Memory B cell (primary cell): ENCODE measurements around the gene CREG1.
"Not testable (repeated sequence)": the region's sequence is repeated elsewhere in the genome, so short reads cannot be mapped to it uniquely, and the experiment has no call there.

ENCODE experiments used
- ATAC-seq: fragments of 150-1000 bp; cut with Tn5 transposase; 2 replicates; pipeline ENCODE4 v1.10.0; 2021; ENCODE audit warnings: low read depth, mild to moderate bottlenecking, moderate library complexity
- DNase-seq, 2 donors: peaks; one replicate each; pipeline ENCODE4 v3.0.0; 2022; ENCODE audit warnings: low spot score in 2 of 2
- H3K27ac Mint-ChIP-seq: one replicate; pipeline ENCODE4 v1.8.0; 2022; ENCODE audit warnings: mild to moderate bottlenecking, moderate library complexity, mixed read lengths
- H3K27me3 Mint-ChIP-seq: one replicate; pipeline ENCODE4 v1.8.0; 2022; ENCODE audit warnings: mixed read lengths
- H3K36me3 Mint-ChIP-seq: one replicate; pipeline ENCODE4 v1.8.0; 2022; ENCODE audit warnings: mild to moderate bottlenecking, mixed read lengths
- H3K4me1 Mint-ChIP-seq: one replicate; pipeline ENCODE4 v1.8.0; 2022; ENCODE audit warnings: mixed read lengths
- H3K4me3 Mint-ChIP-seq: one replicate; pipeline ENCODE4 v1.8.0; 2022; ENCODE audit warnings: mild to moderate bottlenecking, moderate library complexity, mixed read lengths
- H3K9me3 Mint-ChIP-seq: one replicate; pipeline ENCODE4 v1.8.0; 2022; ENCODE audit warnings: mixed read lengths

Gene CREG1

GRCh38 chr1:167578939-167579521 is 25.5 kb upstream of the CREG1 start:
- Mint-ChIP-seq H3K4me3 (no peak overlapping the region), H3K9me3 (no peaks in the 10 kb centered on the region), H3K27ac (no peak overlapping the region), H3K36me3 (peaks cover 3% of the 10 kb centered on the region), H3K4me1 (no peaks in the 10 kb centered on the region), H3K27me3 (peaks cover 10% of the 10 kb centered on the region)
- no peak for DNase-seq
- ATAC-seq = no peak

DNA sequence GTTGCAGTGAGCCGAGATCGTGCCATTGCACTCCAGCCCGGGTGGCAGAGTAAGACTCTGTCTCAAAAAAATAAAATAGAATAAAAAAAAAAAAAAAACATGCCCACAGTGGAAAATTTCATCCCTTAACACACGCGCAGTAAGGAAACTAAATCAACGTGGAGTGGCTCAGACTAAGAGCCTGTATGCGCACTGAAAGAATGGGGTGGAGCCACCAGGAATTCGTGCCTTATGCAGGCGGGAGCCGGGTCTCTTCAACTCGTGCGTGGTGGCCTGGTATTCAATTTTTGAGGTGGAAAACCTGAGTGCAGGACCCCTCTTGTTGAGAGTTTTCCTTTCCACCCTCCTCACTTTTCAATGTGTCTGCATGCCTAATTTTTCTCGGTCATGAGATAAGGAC is 22.1 kb upstream of the CREG1 start:
- Mint-ChIP-seq H3K9me3 (no peaks in the 10 kb centered on the region), H3K36me3 (peaks cover 6% of the 10 kb centered on the region), H3K27me3 (peaks cover 9% of the 10 kb centered on the region)

DNA sequence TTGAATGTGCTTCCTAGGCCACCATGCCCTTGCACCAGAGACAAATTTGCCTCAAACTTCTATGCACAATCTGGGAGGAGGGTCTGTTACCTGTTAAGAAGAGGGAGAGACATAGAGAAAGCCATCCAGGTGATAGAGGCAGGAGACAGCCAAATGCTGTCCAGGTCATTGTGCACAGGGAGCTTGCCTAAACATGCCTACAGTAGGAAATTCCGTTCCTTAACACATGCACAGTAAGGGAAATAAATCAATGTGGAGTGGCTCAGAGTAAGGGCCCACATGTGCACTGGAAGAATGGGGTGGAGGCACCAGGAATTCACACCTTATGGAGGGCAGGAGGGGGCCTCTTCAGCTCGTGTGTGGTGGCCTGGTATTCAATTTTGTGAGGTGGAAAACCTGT is 19.5 kb upstream of the CREG1 start:
- ATAC-seq (no peak), DNase-seq (no peak)
- Mint-ChIP-seq H3K36me3 (peaks cover 6% of the 10 kb centered on the region), H3K4me3 (no peak overlapping the region), H3K27ac (no peak overlapping the region), H3K27me3 (peaks cover 10% of the 10 kb centered on the region), H3K4me1 (no peaks in the 10 kb centered on the region), H3K9me3 (no peaks in the 10 kb centered on the region)

More for the DNA sequence above, 22.1 kb upstream of the CREG1 start:
- H3K4me1 Mint-ChIP-seq = no peaks in the 10 kb centered on the region
- H3K27ac Mint-ChIP-seq = no peak overlapping the region
- DNase-seq (no peak), ATAC-seq (no peak)
- H3K4me3 Mint-ChIP-seq = no peak overlapping the region

DNA sequence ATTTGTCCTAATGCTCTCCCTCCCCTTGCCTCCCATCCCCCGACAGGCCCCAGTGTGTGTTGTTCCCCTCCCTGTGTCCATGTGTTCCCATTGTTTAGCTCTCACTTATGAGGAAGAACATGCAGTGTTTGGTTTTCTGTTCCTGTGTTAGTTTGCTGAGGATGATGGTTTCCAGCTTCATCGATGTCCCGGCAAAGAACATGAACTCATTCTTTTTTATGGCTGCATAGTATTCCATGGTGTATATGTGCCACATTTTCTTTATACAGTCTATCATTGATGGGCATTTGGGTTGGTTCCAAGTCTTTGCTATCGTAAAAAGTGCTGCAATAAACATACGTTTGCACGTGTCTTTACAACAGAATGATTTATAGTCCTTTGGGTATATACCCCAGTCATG is 17.1 kb upstream of the CREG1 start:
- H3K4me3 Mint-ChIP-seq = not testable (repeated sequence)

GRCh38 chr1:167567663-167568062 is 14.1 kb upstream of the CREG1 start:
- H3K9me3 Mint-ChIP-seq = no peaks in the 10 kb centered on the region
- no peak overlapping the region for H3K27ac Mint-ChIP-seq
- no peak overlapping the region for H3K4me3 Mint-ChIP-seq

More for the DNA sequence above, 17.1 kb upstream of the CREG1 start:
- not testable (repeated sequence) for H3K9me3 Mint-ChIP-seq, DNase-seq, H3K4me1 Mint-ChIP-seq, ATAC-seq, H3K27me3 Mint-ChIP-seq, H3K36me3 Mint-ChIP-seq, H3K27ac Mint-ChIP-seq

DNA sequence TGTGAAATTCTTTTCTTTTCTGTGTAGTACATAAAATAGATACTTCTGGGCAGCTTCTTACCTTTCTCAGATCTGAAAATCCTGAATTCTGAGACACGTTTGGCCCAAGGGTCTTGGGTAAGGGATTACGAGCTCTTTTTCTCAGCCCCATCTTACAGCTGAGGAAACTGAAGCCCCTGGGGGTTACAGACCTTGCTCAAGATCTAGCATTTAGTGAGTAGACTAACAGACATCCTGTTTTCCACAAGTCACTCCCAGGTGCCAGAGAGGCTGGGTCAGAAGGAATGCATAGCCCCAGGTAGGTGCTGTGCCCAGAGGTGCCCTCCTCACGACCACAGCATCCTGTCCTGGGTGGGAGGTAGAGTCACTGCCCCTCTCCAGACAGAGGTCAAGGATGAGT is 13.2 kb upstream of the CREG1 start:
- H3K4me1 Mint-ChIP-seq = peaks cover 8% of the 10 kb centered on the region
- no peaks in the 10 kb centered on the region for H3K9me3 Mint-ChIP-seq
- DNase-seq (no peak), ATAC-seq (no peak)
- H3K27me3 Mint-ChIP-seq = peaks cover 2% of the 10 kb centered on the region
- no peaks in the 10 kb centered on the region for H3K36me3 Mint-ChIP-seq
- no peak overlapping the region for H3K27ac Mint-ChIP-seq
- no peak overlapping the region for H3K4me3 Mint-ChIP-seq

More at GRCh38 chr1:167567663-167568062, 14.1 kb upstream of the CREG1 start:
- no peaks in the 10 kb centered on the region for H3K36me3 Mint-ChIP-seq
- peaks cover 4% of the 10 kb centered on the region for H3K27me3 Mint-ChIP-seq
- no peak for ATAC-seq
- no peak for DNase-seq
- peaks cover 8% of the 10 kb centered on the region for H3K4me1 Mint-ChIP-seq

GRCh38 chr1:167565922-167566321 is 12.4 kb upstream of the CREG1 start:
- Mint-ChIP-seq H3K4me3 (no peak overlapping the region), H3K9me3 (no peaks in the 10 kb centered on the region), H3K36me3 (no peaks in the 10 kb centered on the region), H3K27ac (no peak overlapping the region), H3K27me3 (peaks cover 4% of the 10 kb centered on the region), H3K4me1 (peaks cover 8% of the 10 kb centered on the region)
- DNase-seq (no peak), ATAC-seq (peak; percentile 65)

DNA sequence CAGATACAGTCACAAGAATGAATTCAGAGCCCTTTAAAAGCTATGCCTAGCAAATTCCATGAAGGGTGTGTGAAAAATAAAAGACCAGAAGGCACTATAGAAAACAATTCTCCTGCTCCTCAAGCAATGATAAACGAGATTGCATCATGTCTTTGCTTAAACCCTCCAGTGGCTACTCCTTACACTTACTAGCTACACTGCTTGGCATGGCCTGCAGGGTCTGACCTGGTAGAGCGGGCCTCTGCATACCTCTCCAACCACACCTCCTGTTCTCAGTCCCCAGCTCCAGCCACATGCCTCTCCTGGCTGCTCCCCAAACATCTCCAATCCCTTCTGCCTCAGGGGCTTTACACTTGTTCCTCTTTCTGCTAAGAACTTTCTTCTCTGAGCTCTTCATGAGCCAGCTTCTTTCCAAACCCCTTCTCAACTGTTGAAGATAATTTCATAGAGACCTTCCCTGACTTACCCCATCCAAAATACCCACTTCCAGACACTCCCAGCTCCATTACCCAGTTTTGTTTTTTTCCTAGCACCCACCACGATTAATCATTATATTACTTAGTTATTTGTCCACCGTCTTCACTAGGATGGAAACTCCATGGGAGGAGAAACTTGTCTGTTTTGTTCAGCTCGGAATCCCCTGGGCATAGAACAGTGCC is 11.2 kb upstream of the CREG1 start:
- no peak for ATAC-seq
- peaks cover 8% of the 10 kb centered on the region for H3K4me1 Mint-ChIP-seq
- H3K9me3 Mint-ChIP-seq = no peaks in the 10 kb centered on the region
- no peak overlapping the region for H3K27ac Mint-ChIP-seq
- H3K4me3 Mint-ChIP-seq = no peak overlapping the region
- no peaks in the 10 kb centered on the region for H3K36me3 Mint-ChIP-seq
- peaks cover 4% of the 10 kb centered on the region for H3K27me3 Mint-ChIP-seq
- DNase-seq = no peak

DNA sequence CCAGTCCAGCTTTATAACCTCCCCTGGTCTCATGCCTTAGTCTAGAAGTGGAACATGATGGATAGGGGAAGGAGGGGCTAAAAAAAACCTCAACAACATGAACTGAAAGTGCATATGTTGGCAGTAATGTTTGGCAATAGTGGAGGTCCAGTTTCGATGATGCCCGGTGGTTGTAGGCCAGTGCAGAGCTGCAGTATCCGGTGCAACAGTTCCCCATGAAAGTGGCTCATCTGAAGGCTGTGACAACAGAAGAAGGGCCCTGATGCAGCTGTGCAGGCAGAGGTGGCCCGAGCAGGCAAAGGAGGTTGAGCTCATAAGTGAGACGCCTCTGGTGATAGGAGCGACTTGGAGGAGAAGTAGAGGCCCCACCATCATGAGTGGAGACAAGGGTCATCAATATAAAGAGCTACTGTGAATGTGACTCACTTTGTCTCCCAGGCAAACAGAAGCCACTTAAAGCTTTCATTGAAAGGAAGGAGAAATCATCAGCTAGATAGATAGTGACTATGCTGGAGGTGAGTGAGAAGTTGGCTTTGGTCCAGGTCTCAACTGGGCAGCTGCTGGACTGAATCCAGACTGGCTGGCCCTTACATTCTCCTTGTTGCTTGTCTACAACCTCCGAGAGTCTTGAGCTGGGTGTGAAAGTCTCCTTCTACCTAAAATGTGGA is 10.2 kb upstream of the CREG1 start:
- no peak for ATAC-seq
- Mint-ChIP-seq H3K4me3 (no peak overlapping the region), H3K4me1 (peaks cover 8% of the 10 kb centered on the region), H3K36me3 (no peaks in the 10 kb centered on the region), H3K27me3 (peaks cover 4% of the 10 kb centered on the region), H3K9me3 (no peaks in the 10 kb centered on the region), H3K27ac (no peak overlapping the region)
- no peak for DNase-seq

GRCh38 chr1:167562702-167563101 is 9.1 kb upstream of the CREG1 start:
- Mint-ChIP-seq H3K9me3 (no peaks in the 10 kb centered on the region), H3K27ac (no peak overlapping the region), H3K36me3 (no peaks in the 10 kb centered on the region), H3K4me1 (peaks cover 8% of the 10 kb centered on the region), H3K27me3 (peaks cover 4% of the 10 kb centered on the region), H3K4me3 (no peak overlapping the region)
- DNase-seq (no peak), ATAC-seq (no peak)

GRCh38 chr1:167561753-167562152 is 8.2 kb upstream of the CREG1 start:
- H3K9me3 Mint-ChIP-seq = no peaks in the 10 kb centered on the region
- DNase-seq (no peak), ATAC-seq (no peak)
- no peak overlapping the region for H3K4me3 Mint-ChIP-seq
- peaks cover 4% of the 10 kb centered on the region for H3K27me3 Mint-ChIP-seq
- no peak overlapping the region for H3K27ac Mint-ChIP-seq
- peaks cover 8% of the 10 kb centered on the region for H3K4me1 Mint-ChIP-seq
- H3K36me3 Mint-ChIP-seq = no peaks in the 10 kb centered on the region

- DNase-seq = peak; percentile 70 to 72
- Mint-ChIP-seq H3K4me1 (peaks cover 11% of the 10 kb centered on the region), H3K27ac (no peak overlapping the region), H3K9me3 (no peaks in the 10 kb centered on the region), H3K4me3 (no peak overlapping the region), H3K27me3 (peaks cover 2% of the 10 kb centered on the region), H3K36me3 (no peaks in the 10 kb centered on the region)
- ATAC-seq = peak; percentile 5
These were observed 2.6 kb upstream of the CREG1 start for GRCh38 chr1:167555971-167556714.

GRCh38 chr1:167555072-167555471 is 1.5 kb upstream of the CREG1 start:
- H3K27ac Mint-ChIP-seq, ATAC-seq, H3K9me3 Mint-ChIP-seq, H3K4me3 Mint-ChIP-seq, DNase-seq, H3K36me3 Mint-ChIP-seq, H3K27me3 Mint-ChIP-seq: not testable (repeated sequence)
- H3K4me1 Mint-ChIP-seq = peaks cover 17% of the 10 kb centered on the region
